ENCODE results near the gene BZW2. TPM values are rescaled to one million over a fixed set of nuclear protein-coding genes. Genes with fewer than 3 reads are reported as not detected.

The BZW2 gene
- polyA plus RNA-seq, 1 experiment, result 54.7 TPM

DNA sequence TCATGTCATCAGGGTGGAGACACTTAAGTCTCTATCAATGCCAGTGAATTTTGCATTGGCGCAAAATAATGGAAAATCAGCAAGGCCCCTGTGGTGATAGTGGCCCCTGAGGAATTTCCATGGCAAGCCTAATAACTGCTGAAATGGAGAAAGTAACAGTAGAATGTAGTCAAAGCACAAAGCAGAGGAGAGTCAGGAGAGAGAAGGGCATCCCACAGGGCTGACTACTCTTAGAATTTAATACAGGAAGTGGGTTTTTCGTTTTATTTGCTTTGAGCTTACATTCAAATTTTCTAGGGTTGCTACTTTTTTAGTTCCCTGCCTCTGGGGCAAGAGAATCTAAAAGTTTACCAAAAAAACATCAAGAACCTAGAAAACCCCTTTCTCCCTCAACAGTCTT, 39.0 kb downstream of the BZW2 start:
- no peak overlapping the region for H3K4me3 ChIP-seq (ENCODE audit: low read depth, low read length)
- ChIA-PET POLR2A (interaction anchor here (0.7 kb wide), 1 partner anchor 18 kb away, joined by 5 read pairs; no protein-coding TSS in a partner anchor), CTCF (no interaction called here)
- no peaks in the 10 kb centered on the region for H3K27me3 ChIP-seq (ENCODE audit: control insufficient read depth, insufficient read depth, low read length)
- TF ChIP-seq, protein P1, sequence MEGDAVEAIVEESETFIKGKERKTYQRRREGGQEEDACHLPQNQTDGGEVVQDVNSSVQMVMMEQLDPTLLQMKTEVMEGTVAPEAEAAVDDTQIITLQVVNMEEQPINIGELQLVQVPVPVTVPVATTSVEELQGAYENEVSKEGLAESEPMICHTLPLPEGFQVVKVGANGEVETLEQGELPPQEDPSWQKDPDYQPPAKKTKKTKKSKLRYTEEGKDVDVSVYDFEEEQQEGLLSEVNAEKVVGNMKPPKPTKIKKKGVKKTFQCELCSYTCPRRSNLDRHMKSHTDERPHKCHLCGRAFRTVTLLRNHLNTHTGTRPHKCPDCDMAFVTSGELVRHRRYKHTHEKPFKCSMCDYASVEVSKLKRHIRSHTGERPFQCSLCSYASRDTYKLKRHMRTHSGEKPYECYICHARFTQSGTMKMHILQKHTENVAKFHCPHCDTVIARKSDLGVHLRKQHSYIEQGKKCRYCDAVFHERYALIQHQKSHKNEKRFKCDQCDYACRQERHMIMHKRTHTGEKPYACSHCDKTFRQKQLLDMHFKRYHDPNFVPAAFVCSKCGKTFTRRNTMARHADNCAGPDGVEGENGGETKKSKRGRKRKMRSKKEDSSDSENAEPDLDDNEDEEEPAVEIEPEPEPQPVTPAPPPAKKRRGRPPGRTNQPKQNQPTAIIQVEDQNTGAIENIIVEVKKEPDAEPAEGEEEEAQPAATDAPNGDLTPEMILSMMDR (IDR thresholded peaks at IDR 0.05; ENCODE audit: insufficient read depth, low read depth, low read length), result no peak
- DNase-seq (ENCODE audit: low read depth), result no peak
- peaks cover 4% of the 10 kb centered on the region; the same call in 1 of the 2 replicates for H3K36me3 ChIP-seq (ENCODE audit: control insufficient read depth, insufficient read depth, low read length)

DNA sequence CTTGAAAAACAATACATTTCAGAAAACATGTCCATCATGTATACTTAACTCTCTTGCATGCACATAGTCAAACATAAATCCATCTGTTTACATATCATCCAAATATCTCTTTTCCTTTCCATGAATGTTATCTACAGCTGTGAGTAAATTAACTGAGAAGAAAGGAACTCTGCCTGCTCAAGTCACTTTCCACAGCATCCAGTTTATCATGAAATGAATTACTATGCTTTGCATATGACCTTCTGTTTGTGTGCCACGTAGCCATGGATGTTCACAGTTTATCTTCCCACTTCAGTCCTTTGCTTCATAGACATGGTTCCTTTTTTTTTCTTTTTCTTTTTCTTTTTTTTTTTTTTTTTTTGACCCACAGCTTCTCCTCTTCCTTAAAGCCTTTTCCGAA, 39.6 kb downstream of the BZW2 start:
- TF ChIP-seq, protein P1 (IDR thresholded peaks at IDR 0.05; ENCODE audit: insufficient read depth, low read depth, low read length), result no peak
- Histone ChIP-seq H3K27me3 (ENCODE audit: control insufficient read depth, insufficient read depth, low read length) (no peaks in the 10 kb centered on the region), H3K4me3 (ENCODE audit: low read depth, low read length) (no peak overlapping the region), H3K36me3 (ENCODE audit: control insufficient read depth, insufficient read depth, low read length) (peaks cover 4% of the 10 kb centered on the region; the same call in 1 of the 2 replicates)
- CTCF ChIA-PET, result no interaction called here
- DNase-seq (ENCODE audit: low read depth), result no peak
- POLR2A ChIA-PET, result interaction anchor here (0.7 kb wide), 2 partner anchors 17 to 572 kb away, joined by 5 to 22 read pairs; no protein-coding TSS in a partner anchor

DNA sequence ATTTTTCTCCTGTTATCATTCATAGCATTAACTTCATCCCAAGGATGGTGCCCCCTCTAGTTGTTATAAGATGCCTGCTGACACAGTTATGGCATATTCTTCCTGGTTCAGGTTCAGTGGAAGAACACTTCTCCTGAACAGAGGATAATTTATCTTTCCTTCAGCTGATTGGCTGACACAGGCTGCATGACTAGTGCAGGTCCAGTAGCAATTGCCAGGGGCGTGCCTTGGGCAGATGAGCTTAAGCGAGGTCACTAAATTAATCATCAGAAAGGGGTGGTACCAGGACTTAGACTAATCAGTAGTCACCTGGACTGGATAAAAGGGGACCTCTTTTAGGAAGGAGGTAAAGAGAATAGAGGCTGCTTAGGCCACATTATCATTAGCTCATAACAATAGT, 42.3 kb downstream of the BZW2 start:
- ChIA-PET POLR2A (no interaction called here), CTCF (interaction anchor here (0.6 to 1.0 kb wide), 2 partner anchors 9 to 52 kb away, joined by 3 to 4 read pairs; no protein-coding TSS in a partner anchor)
- Histone ChIP-seq H3K27me3 (ENCODE audit: control insufficient read depth, insufficient read depth, low read length) (no peaks in the 10 kb centered on the region), H3K36me3 (ENCODE audit: control insufficient read depth, insufficient read depth, low read length) (peaks cover 4% of the 10 kb centered on the region; the same call in 1 of the 2 replicates), H3K4me3 (ENCODE audit: low read depth, low read length) (no peak overlapping the region)
- TF ChIP-seq, protein P1 (IDR thresholded peaks at IDR 0.05; ENCODE audit: insufficient read depth, low read depth, low read length), result no peak
- no peak for DNase-seq (ENCODE audit: low read depth)

DNA sequence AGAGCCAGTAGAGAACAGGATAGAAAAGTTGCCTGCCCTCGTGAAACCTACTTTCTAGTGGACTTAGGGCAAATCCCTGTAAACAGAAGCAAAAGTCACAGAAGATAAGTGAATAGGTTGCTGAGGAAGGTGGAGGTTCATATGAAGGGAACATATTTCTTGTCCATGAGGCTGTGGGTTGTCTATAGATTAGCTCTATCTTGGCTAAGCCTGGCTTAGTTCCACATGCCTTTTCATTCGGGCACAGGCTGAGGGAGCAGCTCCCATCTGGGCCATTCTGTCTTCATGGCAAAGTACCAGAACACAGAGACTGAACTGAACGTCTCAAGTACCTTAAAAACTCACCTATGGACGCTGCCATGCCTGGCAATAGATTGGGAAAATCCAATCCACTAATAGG, 45.3 kb downstream of the BZW2 start:
- Histone ChIP-seq H3K27me3 (ENCODE audit: control insufficient read depth, insufficient read depth, low read length) (no peaks in the 10 kb centered on the region), H3K4me3 (ENCODE audit: low read depth, low read length) (no peak overlapping the region), H3K36me3 (ENCODE audit: control insufficient read depth, insufficient read depth, low read length) (peaks cover 2% of the 10 kb centered on the region; the same call in 1 of the 2 replicates)
- ChIA-PET CTCF (no interaction called here), POLR2A (interaction anchor here (0.6 kb wide), 1 partner anchor 24 kb away, joined by 12 read pairs; no protein-coding TSS in a partner anchor)
- TF ChIP-seq, protein P1 (IDR thresholded peaks at IDR 0.05; ENCODE audit: insufficient read depth, low read depth, low read length), result no peak
- no peak for DNase-seq (ENCODE audit: low read depth)

DNA sequence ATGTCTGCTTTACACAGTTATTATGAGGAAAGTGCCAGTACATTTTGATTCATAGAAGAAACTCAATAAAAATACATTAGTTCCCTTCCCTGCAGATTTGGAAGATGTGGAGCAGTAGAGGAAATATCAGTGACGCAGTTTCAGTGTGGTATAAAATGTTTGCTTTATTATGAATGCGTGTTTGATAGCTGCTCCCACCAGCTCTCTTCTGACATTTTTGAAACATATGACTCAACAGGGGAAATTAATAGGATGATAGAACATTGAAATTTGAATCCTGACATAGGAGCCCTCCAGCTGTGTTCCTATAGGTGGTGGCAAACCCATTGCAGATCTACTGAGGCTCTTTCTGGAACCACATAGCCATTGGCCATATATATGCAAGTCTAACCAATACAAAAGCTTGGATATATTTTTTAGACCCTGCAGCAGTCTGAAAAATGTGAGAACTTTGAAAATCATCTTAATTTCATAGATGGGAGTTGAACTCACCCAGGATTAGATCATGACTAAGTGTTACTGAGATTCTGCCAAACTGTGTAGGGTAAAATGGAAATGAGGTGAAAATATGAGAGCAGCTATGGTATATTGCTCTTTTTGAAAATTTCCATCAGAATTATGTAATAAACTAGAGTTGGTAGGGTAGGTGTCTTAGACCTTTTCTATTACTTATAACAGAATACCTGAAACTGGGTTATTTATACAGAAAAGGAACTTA, 47.8 kb downstream of the BZW2 start:
- H3K4me3 ChIP-seq (ENCODE audit: low read depth, low read length), result no peak overlapping the region
- H3K36me3 ChIP-seq (ENCODE audit: control insufficient read depth, insufficient read depth, low read length), result peaks cover 4% of the 10 kb centered on the region; the same call in 1 of the 2 replicates
- CTCF ChIA-PET, result interaction anchor here (1.0 to 1.3 kb wide), 3 partner anchors 10 to 107 kb away, joined by 3 read pairs; no protein-coding TSS in a partner anchor
- DNase-seq (ENCODE audit: low read depth), result no peak
- no peaks in the 10 kb centered on the region for H3K27me3 ChIP-seq (ENCODE audit: control insufficient read depth, insufficient read depth, low read length)
- POLR2A ChIA-PET, result no interaction called here
- TF ChIP-seq, protein P1 (IDR thresholded peaks at IDR 0.05; ENCODE audit: insufficient read depth, low read depth, low read length), result no peak

Measured in BJ (cell line).